GM12801 (cell line): Measurements from ENCODE around the gene HDAC4.

Experiments used
- CTCF ChIP-seq: IDR thresholded peaks from one replicate; pipeline ENCODE4 v1.5.1; 2011; ENCODE audit warnings: control low read depth; ENCODE audit not compliant: insufficient read length; ENCODE audit errors: extremely low read depth

The HDAC4 gene

DNA sequence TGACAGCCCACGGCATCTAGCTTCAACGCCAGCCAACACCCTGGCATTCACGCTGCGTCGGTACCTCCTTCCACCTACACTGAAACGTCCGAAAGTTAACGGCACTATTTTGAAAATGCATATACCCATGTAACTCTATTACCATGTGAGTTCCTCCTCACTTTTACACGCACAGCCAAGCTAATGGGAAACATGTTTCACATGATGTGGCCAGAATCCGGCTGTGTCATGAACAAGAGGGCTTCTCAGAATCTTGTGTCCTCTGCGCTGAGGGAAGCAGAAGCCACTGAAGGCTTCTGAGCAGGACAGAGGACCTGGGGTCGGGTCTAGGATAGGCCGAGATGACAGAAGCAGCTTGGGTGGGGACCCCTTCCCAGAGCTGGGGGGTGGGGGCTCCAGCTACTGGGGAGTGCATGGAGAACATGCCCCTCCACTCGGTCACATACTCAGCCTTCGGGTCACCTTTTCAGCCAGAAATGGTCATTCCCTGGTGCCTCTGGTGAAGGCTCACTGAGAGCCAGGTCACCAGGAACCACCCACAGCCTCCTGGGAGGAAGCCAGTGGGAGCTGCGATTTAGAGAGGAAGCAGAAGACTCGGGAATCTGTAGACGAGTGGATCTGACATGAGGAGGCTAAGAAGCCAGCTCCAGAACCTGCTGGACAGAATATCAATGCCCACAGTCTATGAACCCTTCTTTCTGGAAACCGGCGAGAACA is 41.5 kb downstream of the HDAC4 start:
- no peak for TF ChIP-seq CTCF

DNA sequence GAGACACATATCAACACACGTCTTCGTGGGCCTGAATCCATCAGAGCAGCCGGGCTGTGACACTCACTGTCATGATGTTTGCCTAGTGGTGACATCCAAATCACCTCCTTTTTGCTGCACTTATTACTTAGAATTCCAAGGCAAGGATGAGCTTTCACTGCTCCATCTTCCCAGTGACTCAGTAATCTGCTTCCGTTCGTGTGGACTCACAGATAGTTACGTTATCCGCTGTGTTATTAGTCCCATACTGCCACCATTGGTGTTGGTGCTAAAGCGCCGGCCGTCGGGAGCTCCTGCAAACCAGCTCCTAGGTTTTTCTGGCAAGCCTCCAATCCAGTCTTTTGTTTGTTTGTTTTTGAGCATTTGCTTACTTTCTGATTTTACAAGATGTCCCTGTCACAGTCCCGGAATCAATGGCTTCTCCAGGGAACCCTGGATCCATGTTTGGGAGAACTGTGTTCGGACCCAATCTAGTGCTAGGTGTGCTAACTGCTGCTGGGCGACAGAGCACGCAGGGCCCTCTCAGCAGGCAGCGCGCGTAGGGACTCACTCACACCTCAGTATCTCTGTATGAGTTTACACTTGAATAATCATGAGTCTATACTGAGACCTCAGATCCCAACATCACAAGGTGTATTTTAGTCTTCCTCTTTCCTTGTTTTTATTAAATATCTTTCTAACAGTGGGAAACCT is 42.6 kb downstream of the HDAC4 start:
- no peak for TF ChIP-seq CTCF

DNA sequence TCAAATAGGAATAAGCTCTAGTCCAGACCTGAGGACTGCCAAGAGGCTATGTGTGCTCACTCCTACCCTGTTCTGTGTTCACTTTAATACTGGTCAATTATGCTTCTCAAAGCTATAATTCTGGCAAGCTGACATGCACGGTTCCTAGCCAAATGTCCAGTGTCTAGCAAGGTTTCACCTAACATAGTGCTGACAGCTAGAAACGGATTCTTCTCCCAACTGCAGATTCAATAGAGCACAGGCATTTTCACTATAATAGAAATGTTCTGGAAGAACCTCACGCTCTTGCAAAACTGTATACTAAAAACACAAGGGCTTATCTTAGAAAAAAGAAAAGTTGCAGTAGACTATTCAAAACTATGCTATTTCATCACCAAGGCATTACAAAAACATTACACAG is 45.1 kb downstream of the HDAC4 start:
- no peak for TF ChIP-seq CTCF

- TF ChIP-seq CTCF, result no peak
Measured at GRCh38 chr2:239355139-239355538, 45.7 kb downstream of the HDAC4 start.

GRCh38 chr2:239354791-239355136 is 46.1 kb downstream of the HDAC4 start:
- TF ChIP-seq CTCF, result no peak

GRCh38 chr2:239354132-239354790 is 46.6 kb downstream of the HDAC4 start:
- TF ChIP-seq CTCF, result no peak

- TF ChIP-seq CTCF, result no peak
Measured at GRCh38 chr2:239353692-239354091, 47.1 kb downstream of the HDAC4 start.
